ENCODE results near the gene TPT1.
"Not testable (repeated sequence)": the region's sequence is repeated elsewhere in the genome, so short reads cannot be mapped to it uniquely, and the experiment has no call there.

The TPT1 gene

GRCh38 chr13:45301263-45301662, 39.7 kb downstream of the TPT1 start:
- DNase-seq (ENCODE audit: low spot score), result no peak

GRCh38 chr13:45300190-45300985, 40.6 kb downstream of the TPT1 start:
- no peak for DNase-seq (ENCODE audit: low spot score)

GRCh38 chr13:45299194-45299593, 41.8 kb downstream of the TPT1 start:
- DNase-seq (ENCODE audit: low spot score), result no peak

DNA sequence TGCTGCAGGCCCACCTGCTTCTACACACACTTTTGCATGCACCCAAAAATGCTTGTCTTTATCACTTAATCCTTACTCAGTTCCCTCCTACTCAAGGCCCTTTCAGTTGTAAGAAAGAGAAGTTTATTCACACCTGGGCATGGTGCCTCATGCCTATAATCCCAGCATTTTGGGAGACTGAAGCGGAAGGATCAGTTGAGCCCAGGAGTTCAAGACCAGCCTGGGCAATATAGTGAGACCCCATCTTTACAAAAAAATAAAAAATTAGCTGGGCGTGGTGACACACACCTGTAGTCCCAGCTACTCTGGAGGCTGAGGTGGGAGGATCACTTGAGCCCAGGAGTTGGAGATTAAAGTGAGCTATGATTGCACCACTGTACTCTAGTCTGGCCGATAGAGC, 42.4 kb downstream of the TPT1 start:
- not testable (repeated sequence) for DNase-seq (ENCODE audit: low spot score)

DNA sequence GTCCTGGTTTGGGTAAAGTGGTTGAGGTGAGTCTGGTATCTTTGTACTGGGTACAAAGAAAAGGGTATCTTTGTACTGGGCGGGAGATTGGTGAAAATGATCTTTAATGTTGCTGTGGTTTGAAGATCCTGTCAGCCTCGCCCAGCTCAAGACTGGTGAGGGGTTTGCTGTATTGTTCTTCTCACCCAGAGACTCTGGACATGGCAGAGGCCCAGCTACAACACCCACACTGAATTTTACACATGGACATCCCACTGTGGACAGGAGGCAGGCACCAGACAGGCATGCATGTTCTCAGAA, 42.8 kb downstream of the TPT1 start:
- DNase-seq (ENCODE audit: low spot score), result no peak

GRCh38 chr13:45297456-45298205, 43.4 kb downstream of the TPT1 start:
- no peak for DNase-seq (ENCODE audit: low spot score)

GRCh38 chr13:45296259-45296658, 44.7 kb downstream of the TPT1 start:
- DNase-seq (ENCODE audit: low spot score), result no peak

DNA sequence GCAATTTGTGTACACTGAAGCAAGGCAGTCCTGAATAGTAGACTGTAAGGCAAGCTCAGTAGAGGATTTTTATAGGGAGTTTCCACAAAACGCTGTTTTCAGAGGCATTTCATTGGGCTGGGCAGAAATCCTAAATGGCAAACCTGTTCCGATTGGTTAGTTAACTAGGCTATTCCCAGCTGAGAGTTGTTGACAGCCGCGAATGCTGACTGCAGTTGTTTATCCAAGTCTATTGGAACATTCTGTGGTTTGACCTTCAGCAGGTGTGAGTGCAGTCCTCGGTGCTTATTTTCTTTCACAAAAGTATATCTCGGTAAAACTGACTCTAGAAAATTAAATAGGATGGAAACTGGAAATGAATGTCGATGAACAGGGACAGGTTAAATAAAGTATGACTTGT, 45.4 kb downstream of the TPT1 start:
- DNase-seq (ENCODE audit: low spot score), result peak; percentile 25

DNA sequence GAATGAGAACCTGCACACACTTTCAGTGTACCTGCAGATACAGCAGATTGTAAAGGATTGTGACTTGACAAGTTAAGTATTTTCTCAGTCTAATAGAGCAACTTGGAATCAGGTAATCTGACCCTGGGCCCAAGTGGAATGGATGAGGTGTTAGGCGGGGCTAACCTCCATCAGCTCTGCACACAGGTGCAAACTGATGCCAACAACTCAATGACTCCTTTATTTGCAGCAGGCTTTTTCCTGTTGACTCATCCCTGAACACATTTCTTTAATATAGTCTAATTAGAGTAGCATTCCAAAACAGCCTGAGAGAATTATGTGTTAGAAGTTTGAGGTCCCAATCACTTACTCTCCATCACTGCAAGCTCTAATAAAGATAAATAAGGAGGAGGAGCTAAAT, 48.8 kb downstream of the TPT1 start:
- peak; percentile 75 for DNase-seq (ENCODE audit: low spot score)

- DNase-seq (ENCODE audit: low spot score), result no peak
Observed at GRCh38 chr13:45289936-45290563, 50.9 kb downstream of the TPT1 start.

Measured in kidney tubule cell (primary cell).